GM06990 (cell line): ENCODE measurements around the gene MLLT3.

Source experiments
- DNase-seq: peaks from one replicate; pipeline ENCODE4 v3.0.0-alpha.2; 2011; ENCODE audit not compliant: insufficient read length; ENCODE audit errors: extremely low read depth
- H3K27me3 ChIP-seq: replicated peaks from 2 replicates; pipeline ENCODE4 v1.6.0; 2011; ENCODE audit warnings: low read length; ENCODE audit not compliant: control insufficient read depth, insufficient read depth
- H3K36me3 ChIP-seq: 2 replicates; pipeline ENCODE4 v1.5.1; 2011; ENCODE audit warnings: low read length; ENCODE audit not compliant: control insufficient read depth, insufficient read depth
- H3K4me3 ChIP-seq: replicated peaks from 2 replicates; pipeline ENCODE4 v1.5.1; 2011; ENCODE audit warnings: low read depth, mild to moderate bottlenecking, control low read depth, low read length
- TF ChIP-seq, protein P1 (sequence below): IDR thresholded peaks from 2 replicates; pipeline ENCODE4 v1.5.1; 2011; ENCODE audit warnings: low read length, control low read depth, mild to moderate bottlenecking, inconsistent platforms; ENCODE audit not compliant: insufficient read depth, poor library complexity, severe bottlenecking

Gene MLLT3

DNA sequence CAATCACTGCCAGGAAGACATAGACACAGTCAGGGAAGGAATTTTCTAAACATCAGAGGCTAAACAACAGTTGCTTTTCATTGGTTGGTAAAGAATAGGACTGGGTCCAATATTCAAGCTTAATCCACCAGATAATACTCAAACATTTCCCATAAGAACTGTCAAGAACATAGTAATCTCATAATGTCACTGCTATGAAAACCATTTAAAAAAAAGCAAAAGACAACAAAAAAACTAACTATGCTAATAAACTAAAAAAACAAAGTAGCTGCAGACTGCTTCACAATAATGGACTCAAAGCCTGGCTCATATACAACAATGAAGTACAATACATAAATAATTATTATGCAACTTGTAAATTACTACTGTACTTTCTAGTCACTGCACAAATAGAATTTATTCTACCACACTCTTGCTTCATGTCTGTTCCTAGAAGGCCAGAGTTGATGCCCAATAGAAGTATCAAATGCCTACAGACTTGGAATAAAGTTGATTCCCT, 148.7 kb downstream of the MLLT3 start:
- Histone ChIP-seq H3K4me3 (no peak overlapping the region), H3K27me3 (no peaks in the 10 kb centered on the region), H3K36me3 (no peaks in the 10 kb centered on the region)
- DNase-seq, result no peak
- TF ChIP-seq, protein P1, sequence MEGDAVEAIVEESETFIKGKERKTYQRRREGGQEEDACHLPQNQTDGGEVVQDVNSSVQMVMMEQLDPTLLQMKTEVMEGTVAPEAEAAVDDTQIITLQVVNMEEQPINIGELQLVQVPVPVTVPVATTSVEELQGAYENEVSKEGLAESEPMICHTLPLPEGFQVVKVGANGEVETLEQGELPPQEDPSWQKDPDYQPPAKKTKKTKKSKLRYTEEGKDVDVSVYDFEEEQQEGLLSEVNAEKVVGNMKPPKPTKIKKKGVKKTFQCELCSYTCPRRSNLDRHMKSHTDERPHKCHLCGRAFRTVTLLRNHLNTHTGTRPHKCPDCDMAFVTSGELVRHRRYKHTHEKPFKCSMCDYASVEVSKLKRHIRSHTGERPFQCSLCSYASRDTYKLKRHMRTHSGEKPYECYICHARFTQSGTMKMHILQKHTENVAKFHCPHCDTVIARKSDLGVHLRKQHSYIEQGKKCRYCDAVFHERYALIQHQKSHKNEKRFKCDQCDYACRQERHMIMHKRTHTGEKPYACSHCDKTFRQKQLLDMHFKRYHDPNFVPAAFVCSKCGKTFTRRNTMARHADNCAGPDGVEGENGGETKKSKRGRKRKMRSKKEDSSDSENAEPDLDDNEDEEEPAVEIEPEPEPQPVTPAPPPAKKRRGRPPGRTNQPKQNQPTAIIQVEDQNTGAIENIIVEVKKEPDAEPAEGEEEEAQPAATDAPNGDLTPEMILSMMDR, result no peak

DNA sequence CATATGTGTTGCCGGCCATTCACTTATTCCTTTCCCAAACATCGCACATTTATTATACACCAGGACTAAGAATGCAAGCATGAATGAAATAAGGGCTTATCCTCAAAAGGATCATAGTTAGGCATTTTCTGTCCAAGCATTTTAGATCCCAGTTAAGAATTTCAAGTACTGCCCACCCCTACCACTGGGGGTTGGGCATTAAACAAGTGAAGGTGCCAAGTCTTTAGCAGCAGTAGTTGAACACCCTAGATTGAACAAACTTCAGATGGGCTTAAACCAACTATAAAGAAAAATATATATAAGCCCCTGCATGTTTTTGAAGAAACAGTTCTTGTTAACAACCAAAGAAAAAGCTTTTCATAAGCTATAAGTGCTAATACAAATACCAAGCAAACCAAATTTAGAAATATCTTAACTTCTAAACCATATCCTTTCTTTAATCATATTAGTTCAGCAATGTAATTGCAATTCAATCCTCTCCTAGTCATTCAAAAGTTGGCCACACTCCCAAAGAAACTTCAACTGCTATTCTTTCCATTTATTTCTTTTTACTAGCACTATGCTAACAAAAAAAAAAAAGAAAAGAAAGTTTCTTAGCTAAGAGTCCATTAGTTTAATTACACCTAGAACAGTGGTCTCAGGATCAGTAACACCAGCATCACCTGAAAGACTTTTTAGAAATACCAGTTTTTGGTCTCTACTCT, 149.8 kb downstream of the MLLT3 start:
- TF ChIP-seq, protein P1, result no peak
- Histone ChIP-seq H3K27me3 (no peaks in the 10 kb centered on the region), H3K36me3 (no peaks in the 10 kb centered on the region), H3K4me3 (no peak overlapping the region)
- DNase-seq, result no peak

- Histone ChIP-seq H3K27me3 (no peaks in the 10 kb centered on the region), H3K4me3 (no peak overlapping the region), H3K36me3 (no peaks in the 10 kb centered on the region)
- TF ChIP-seq, protein P1, result no peak
- no peak for DNase-seq
Observed at GRCh38 chr9:20466328-20467008, 155.8 kb downstream of the MLLT3 start.

DNA sequence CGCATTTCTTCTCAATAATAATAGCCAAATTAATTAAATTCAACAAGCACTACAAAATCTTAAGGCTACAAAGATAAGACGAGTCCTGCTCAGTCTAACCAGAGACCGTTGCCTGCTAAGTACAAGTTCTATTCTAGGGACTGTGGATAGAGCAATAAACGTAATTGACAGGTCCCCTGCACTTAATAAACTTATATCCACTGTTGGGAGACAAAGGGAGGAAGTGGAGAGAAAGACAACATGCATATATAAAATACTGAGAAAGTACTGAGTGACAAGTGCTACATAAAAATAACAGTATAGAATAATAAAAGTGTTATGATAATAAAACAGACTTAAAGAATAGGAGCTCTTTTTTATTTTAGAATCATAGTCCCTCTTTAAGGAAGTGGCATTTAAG, 158.1 kb downstream of the MLLT3 start:
- no peak overlapping the region for H3K4me3 ChIP-seq
- DNase-seq, result no peak
- H3K36me3 ChIP-seq, result no peaks in the 10 kb centered on the region
- H3K27me3 ChIP-seq, result no peaks in the 10 kb centered on the region
- TF ChIP-seq, protein P1, result no peak

GRCh38 chr9:20463823-20464222, 158.5 kb downstream of the MLLT3 start:
- Histone ChIP-seq H3K4me3 (no peak overlapping the region), H3K27me3 (no peaks in the 10 kb centered on the region), H3K36me3 (no peaks in the 10 kb centered on the region)
- TF ChIP-seq, protein P1, result no peak
- DNase-seq, result no peak
